HG03469 (cell line): ENCODE data around the gene ERCC2.

ENCODE experiments used
- ATAC-seq: cut with Tn5 transposase; IDR thresholded peaks from one replicate; pipeline ENCODE4 v1.9.1; 2021; ENCODE audit warnings: mild to moderate bottlenecking, moderate library complexity, moderate number of reproducible peaks; ENCODE audit not compliant: unreplicated experiment

The ERCC2 gene

DNA sequence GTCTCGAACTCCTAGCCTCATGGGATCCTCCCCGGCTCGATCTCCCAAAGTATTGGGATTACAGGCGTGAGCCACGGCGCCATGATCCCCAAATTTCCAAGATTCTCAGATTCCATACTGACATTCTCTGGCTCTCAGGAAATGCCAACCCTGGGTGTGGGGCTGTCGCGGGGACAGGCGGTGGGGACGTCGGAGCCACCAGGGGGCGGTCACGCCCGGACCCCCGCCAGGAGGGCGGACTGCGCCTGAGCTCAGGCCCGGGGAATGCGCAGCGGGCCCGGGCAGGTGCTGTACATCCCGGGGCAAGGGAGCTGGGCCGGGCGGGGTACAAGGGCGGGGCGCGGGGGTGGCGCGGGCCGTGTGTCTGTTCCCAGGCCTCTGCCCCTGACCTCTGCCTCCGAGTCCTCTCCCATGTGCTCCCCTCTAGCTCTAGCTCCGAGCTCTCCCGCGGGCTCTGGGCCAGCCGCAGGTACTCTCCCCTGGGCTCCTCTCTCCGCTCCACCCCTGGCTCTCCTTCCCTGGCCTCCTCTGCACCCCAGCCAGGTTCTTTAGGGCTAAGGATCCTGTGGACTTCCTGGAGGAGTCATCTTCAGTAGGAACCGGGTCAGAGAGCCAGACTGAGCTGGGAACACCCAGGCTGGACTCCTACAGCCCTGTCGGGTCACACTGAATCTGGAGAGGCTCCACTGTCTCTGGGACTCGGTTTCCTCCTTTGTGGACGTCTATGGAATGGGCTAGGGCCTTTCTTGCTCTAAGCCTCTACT lies 32.1 kb upstream of the ERCC2 start:
- no peak for ATAC-seq

DNA sequence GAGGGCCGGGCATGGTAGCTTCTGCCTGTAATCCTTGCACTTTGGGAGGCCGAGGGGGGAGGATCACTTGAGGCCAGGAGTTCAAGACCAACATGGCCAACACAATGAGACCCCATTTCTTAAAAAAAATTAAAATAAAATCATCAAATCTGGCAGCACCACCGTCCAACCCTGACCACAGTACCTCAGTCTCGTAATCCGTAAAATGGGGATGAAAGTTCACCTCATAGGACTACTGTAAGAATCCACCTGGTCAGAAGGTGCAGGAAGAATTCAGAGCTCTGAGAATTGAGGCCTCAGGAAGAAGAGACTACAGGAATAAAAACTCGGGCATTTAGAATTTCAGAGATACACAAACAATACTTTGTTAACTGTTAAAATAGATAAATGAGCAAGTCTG lies 31.4 kb upstream of the ERCC2 start:
- no peak for ATAC-seq

DNA sequence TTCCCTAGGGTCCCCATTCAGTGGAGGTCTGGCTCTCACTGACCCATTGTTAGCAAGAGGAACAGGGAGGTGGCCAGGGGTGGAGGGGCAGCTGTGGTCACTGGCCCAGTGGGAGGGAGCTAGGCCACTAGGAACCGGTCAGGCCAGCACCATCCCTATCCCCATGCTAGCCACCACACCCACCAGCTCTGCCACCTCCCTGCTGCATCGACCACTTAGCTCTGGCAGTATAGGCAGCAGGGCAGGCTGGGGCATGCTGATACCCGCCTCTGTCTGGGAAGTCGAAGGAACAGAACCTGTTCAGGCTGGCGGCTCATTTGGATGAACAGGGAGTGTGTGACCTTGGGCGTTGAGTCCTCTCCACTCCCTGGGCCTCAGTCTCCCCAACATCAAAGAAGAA lies 29.8 kb upstream of the ERCC2 start:
- ATAC-seq, result no peak

DNA sequence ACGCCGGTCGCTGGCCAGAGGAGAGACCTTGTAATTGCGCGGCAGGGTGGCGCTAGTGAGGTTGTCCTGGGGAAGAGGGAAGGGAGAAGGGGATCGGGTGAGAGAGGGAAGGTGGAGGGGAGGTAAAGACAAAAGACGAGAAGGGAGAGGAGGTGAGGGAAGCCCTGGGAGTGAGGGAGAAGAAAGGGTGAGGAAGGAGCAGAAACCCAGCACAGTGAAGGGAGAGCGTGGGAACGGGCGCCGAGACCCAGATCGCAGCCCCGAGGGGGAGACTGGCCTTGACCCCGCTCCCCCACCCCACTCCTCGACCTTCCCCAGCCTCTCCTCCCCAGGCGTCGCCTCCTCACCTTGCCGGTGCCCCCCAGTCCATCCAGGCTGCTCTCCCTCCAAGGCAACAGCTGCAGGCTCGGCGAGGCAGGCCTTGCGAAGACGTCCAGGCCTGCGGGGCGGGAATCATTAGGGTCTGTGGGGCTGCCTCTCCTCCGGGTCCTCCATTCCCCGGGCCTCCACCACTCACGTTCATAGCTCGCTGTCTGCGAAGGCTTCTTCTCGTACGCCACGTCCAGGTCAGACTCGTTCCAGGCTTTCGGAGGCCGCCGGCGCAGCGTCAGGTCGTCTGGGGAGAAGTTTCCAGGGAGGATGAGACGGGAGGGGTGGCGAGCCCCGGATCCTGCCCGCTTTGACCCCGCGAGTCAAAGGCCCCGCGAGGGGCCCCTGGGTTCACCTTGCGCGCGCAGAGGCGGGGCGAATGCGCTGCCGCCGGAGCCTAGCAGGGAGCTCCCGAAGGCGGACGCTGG lies 25.6 kb upstream of the ERCC2 start:
- no peak for ATAC-seq

DNA sequence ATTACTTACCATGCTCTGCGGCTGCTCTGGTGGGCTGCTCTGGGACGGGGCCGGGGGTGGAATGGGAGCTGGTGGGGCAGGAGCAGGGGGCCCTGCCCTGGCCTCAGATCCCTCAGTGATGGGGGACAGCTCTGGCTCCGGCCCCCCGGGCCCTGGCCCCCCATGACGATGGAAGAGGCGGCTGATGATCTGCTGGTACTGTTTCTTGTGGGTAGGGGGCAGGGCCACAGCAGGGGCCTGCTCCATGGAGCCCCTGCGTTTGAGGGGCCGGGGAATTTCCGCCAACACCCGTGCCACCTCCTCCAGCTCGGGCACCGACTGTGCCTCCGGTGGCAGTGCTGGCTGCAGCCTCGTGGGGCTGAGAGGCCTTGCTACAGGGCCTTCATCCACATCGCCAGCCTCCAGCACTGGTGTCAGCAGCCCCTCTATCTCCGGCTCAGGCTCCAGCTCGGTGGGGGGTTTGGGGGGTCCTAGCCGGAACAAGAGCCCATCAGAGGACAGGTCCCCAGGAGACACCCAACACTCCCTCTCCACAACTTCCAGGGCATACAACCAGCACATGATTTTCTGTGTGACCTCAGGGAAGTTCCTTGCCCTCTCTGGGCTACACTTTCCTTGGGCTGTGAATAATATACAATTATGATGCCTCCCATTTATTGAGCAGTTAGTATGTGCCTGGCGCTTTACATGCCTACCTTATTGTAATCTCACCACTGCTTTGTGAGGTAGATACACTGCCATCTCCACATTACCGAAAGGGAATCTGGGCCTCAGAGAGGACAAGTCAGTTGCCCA lies 21.7 kb upstream of the ERCC2 start:
- no peak for ATAC-seq

DNA sequence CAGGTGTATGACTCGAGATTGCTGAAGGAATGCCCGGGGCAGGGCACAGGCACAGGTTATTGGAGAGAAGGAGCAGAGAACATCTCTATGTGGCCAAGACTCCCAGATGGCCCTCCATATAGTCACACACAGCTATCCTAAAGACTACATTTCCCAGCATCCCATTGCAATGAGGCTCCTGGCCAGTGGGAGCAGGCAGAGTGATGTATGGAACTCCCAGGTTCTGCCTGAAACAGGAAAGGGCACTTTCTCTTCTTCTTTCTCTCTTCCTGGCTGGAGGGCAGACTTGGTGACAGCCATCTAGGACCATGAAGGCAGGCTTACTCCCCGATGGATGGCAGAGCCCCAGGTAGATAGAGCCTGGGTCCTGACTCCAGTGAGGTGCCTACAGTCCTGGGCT lies 21.0 kb upstream of the ERCC2 start:
- ATAC-seq, result no peak

DNA sequence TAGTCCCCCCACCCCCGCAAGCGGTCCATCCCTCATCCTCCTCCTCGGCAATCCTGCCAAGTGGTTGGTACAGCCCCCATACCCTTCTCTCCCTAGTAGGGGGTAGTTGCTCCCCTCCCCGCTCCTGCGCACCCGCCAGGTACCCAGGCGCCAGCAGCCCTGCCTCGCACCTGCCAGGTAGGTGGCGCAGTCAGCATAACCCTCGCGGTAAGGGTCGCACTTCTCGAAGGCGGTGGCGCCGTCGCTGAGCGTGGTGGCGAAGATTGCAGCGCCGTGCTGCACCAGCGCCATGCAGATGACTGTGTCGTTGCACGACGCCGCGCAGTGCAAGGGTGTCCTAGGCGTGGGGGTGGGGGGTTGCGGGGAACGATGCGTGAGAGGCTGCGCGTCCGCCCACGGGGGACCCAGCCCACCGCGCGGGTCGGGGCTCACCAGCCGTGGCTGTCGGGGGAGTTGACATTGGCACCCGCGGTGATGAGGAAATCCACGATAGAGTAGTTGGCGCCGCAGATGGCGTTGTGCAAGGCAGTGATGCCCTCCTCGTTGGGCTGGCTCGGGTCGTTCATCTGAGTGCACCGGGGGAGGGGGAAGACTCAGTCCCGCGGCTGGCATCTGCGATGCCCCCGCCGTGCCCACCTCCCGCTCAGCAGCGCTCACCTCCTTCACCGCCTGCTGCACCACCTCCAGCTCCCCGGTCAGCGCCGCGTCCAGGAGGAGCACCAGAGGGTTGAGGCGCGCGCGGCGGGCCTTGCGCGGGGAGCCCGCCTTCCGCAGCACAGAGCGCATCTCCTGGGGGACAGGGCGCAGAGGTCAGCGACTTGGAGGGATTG lies 15.2 kb upstream of the ERCC2 start:
- ATAC-seq, result no peak

DNA sequence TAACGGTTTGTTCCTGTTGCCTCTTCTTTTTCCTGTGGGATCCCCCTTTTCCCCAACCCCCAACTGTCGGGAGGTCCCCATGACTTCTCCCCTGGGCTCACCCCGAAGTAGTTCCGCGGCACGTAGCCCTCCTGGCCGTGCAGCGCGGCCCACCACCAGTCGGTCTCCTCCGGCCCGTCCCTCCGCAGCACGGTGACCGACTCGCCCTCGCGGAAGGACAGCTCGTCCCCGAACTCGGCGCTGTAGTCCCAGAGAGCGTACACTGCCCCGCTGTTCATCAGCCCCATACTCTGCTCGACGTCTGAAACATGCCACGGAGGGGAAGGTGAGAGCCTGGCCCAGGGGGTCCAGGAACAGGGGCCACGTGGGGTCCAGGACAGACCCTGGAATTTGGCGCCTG lies 12.1 kb upstream of the ERCC2 start:
- no peak for ATAC-seq

DNA sequence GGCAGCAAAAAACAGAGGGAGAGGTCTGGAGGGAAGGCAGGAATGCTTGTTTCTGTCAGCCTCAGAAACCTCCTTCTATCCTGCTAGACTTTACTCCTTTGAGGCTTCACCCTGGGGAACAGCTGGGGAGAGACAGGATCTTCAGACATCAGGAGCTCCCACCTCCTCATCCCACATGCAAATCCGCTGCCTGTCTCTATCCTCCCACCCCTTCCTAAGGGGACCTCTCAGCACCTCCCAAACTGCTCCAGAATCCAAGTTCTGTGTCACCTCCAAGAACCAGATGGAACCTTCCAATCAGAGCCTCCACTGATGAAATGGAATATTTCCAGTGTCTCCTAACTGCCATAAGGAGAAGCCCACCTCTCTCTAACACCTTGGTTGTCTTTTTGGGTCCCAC lies 9.7 kb upstream of the ERCC2 start:
- ATAC-seq, result no peak

DNA sequence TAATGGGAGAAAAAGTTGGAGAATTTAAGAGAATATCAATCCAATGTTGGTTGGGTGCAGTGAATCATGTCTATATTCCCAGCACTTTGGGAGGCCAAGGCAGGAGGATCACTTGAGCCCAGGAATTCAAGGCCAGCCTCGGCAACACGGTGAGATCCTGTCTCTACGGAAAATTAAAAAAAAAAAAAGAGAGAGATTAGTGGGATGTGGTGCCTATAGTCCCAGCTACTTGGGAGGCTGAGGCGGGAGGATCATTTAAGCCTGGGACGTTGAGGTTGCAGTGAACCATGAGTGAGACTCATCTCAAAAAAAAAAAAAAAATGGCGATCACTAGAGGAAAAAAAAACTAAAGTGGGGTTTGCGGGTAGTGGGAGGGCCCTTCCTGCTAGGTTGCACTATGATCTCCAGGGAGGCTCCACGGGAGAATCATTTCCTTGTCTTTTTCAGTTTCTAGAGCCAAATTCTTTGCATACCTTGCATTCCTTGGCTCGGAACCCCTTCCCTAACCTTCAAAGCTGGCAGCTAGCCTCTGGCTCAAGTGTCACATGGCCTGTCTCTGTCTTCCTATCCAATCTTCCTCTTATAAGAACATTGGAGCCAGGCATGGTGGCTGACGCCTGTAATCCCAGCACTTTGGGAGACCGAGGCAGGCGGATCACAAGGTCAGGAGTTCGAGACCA lies 5.8 kb upstream of the ERCC2 start:
- ATAC-seq, result no peak

DNA sequence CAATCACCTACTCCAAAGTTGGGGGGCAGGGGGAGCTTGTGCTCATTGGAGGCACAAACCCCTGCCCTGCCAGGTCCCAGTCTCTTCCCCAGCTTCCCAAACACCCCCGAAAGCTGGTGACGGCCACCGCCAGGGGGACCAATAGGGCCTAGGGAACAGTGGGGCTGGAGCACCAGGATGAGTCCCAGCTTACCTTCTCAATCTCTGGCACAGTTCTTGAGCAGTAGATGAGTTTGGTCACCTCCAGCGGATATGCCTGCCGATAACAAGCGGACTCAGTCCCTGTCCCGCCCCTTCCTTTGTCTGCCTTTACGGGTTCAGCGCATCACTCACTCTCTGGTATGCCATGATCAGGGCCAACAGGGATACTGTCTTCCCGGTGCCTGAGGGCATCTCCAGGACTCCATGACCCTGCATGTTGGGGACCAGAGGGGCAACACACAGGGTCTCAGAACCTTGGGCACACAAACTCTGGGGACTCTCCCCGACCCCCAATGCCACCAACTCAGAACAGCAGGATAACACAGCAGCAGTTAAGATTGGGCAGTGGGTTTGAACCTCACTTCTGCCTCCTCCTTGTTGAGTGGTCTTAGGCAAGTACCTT lies 1.5 kb downstream of the ERCC2 start:
- no peak for ATAC-seq

DNA sequence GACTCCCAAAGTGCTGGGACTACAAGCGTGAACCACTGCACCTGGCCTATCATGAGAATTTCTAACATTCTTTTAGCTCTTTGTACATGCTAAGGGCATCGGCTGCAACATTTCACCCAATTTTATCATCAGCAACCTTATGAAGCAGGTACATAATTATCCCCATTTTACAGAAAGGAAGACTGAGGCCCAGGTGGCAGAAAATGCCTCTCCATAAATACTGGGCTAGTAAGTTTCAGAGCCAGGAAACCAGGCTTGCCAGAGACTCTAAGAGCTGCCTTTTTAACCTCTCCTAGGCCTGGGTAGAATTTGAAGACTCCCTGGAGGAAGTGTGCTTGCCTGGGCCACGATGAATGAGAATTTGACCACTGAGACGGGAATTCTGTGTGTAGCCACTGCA lies 2.2 kb downstream of the ERCC2 start:
- no peak for ATAC-seq

DNA sequence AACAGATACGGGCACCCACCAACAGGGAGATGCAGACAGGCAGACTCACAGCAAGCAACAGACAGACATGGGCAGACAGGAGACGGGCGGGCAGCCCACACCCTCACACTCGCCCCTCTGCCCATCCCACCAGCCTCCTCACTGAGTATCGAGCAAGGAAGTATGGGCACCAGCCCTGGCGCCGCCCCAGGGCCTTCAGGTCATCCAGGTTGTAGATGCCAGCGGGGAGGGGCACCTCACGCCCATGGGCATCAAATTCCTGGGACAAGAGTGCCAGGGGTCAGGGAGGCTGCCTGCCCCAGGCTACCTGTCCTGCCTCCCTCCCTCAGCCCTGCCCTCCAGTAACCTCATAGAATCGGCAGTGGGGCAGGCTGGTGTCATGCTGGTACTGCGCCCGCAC lies 5.7 kb downstream of the ERCC2 start:
- ATAC-seq, result no peak

DNA sequence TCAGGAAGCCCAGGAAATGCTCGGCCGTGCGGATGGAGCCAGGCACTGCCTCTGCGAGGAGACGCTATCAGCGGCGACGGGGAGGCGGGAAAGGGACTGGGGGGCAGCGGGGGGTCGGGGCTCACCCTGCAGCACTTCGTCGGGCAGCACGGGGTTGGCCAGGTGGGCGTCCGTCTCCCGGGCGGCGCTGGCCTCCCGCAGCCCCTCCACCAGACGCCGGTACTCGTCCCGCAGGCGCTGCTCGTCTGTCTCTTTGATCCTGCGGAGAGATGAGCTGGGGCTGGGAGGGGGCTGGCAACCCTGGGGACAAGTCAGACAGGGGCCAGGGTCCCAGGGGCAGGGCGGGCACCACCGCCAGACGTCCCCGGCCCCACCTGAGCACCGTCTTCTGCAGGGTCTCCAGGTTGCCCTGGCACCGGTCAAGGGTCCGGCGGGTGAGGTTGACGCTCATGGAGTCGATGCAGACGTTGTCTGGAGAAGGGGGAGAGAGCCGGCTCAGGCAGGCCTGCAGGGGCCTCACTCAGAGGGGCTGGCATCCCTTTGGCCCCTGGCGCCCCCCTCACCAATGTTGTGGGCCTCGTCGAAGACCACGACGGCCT lies 6.4 kb downstream of the ERCC2 start:
- no peak for ATAC-seq

DNA sequence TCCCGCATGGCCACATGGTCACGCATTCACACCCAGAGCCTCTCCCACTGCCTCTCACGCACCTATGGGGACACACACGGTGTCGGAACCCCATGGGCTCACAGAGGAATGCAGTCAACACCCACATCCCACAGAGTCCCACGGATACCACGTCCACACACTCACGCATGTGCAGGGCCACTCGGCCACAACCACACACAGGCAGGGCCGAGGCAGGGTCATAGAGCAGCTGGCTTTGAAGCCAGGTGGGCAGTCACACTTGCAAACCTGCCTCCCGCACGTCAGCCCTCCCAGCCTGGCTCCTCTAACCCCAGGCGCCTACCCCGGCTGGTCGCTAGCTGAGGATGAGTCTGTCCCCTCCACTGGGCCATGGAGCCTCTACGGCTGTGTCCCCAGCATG lies 8.1 kb downstream of the ERCC2 start:
- no peak for ATAC-seq

DNA sequence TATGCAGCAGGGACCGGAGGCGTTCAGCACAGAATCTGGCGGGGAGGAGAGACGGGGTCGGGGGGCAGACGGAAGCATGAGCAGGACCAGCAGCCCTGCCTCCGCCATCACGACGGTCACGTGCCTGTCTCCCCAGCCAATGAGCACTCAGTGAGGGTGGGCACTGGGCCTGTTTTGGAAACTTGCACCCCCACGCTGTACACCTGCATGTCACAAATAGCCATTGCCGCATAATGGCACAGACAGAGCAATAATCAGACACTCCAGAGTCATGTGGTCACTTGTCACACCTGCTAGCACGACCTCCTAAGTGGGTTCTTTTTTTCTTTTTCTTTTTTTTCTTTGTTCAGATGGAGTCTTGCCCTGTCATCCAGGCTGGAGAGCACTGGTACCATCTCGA lies 8.8 kb downstream of the ERCC2 start:
- ATAC-seq, result no peak

DNA sequence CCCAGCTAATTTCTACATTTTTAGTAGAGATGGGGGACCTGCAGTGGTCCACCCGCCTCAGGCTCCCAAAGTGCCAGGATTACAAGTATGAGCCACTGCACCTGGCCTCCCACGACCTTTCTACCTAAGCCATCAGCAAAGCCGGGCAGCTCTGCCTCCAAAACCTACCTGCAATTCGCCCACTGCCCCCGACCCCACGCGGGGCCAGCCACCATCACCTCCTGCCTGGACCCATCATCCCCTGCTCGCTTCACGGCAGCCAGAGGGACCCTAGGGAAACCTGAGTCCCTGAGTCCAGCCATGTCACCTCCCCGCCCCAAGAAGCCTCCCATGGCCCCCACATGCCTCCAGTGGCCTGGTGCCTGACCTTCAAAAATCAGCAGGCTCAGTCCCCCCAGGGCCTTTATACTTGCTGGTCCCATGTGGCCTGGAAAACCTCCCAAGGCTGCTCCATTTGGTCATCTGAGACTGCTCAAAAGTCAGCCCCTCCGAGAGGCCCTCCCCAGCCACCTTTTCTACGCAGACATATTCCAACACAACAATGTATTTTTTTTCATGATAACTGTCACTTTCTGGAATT lies 12.1 kb downstream of the ERCC2 start:
- no peak for ATAC-seq

DNA sequence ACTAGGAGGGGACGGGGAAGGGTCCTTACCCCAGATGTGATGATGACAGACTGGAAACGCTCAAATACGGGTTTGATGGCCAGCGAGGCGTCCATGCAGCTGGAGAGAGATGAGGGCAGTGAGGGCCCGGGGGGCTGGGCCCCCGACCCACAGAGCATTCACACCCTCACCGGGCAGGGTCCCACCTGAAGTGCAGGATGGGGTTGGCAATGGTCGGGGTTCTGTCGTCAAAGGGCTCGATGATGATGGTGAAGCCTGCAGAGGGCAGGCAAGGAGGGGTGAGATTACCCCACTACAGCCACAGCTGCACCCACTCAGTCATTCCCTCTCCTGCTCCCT lies 13.0 kb downstream of the ERCC2 start:
- ATAC-seq, result no peak

DNA sequence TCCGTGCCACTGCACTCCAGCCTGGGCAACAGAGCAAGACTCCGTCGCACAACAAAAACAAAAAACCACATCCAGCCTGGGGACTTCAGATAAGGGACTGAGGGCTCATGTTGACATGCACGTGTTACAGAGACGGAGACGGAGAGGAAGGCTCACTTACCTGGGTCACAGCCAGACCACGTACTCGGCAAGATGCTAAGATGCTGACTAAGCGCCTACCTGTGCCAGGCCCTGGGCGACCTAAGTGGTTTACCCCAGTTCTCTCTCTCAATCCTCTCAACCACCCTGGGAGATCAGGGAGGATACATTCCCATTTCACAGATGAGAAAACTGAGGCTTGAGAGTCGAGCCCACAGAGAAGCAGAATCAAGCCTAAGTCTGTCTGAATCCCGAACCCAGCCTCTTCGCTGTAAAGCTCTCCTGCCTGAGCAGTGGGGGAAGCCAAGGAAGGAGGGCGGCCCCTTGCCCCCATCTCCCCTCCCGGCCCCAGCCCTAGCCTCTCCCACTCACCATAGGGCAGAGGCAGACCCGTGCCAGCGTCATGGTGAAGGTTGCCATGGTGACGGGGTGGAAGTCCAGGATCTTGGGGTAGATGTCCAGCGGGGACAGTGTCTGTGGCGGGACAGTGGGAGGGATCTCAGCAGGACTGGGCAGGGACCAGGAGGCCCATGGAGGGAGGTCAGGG lies 13.5 kb downstream of the ERCC2 start:
- ATAC-seq, result no peak
